ENCODE data around the gene ADGRA3. TPM values are rescaled to one million over a fixed set of nuclear protein-coding genes. Genes with fewer than 3 reads are reported as not detected.
A peak's percentile ranks its signal among the peaks of the same experiment; 100 is the strongest.

Gene ADGRA3
- total and polyA plus RNA-seq, 7 experiments from 2014 or later = 0.60 to 5.2 (median 4.3) TPM

- Mint-ChIP-seq H3K36me3 (peaks cover 0 to 9% (median 4%) of the 10 kb centered on the region in 5 donors), H3K4me1 (peaks cover 12 to 49% (median 36%) of the 10 kb centered on the region in 7 donors), H3K9me3 (peaks cover 0 to 4% (median 0%) of the 10 kb centered on the region in 11 donors), H3K4me3 (peak overlapping the region in 4 of 10 donors; percentile 29 to 61 (median 46)), H3K27me3 (peaks cover 0 to 15% (median 0%) of the 10 kb centered on the region in 5 donors), H3K27ac (no peak overlapping the region)
- Histone ChIP-seq H3K9me3 (ENCODE audit: control insufficient read depth in 2 of 3, low read length in 3 of 3) (no peaks in the 10 kb centered on the region), H3K27ac (ENCODE audit: low read depth, low read length) (no peak overlapping the region), H3K4me1 (ENCODE audit: control insufficient read depth in 2 of 2, insufficient read depth in 2 of 2, low read length in 2 of 2) (peaks cover 0 to 3% of the 10 kb centered on the region in 2 donors), H3K27me3 (ENCODE audit: control insufficient read depth in 2 of 2, insufficient read depth in 2 of 2, low read length in 2 of 2) (no peaks in the 10 kb centered on the region), H3K4me3 (ENCODE audit: low read length) (no peak overlapping the region), H3K36me3 (ENCODE audit: control insufficient read depth in 2 of 3, insufficient read depth in 3 of 3, low read length in 3 of 3) (no peaks in the 10 kb centered on the region)
- no peak for ATAC-seq
- POLR2A ChIA-PET = no interaction called here
- CTCF ChIA-PET = no interaction called here
- intact Hi-C loops (cut with micrococcal nuclease) = loop anchor here in 1 of 2 donors (10.0 kb wide), 3 partner anchors 92 to 278 kb away; no protein-coding TSS in a partner anchor
- no peak for DNase-seq
Observed at GRCh38 chr4:22512306-22512705, 3.6 kb downstream of the ADGRA3 start.

DNA sequence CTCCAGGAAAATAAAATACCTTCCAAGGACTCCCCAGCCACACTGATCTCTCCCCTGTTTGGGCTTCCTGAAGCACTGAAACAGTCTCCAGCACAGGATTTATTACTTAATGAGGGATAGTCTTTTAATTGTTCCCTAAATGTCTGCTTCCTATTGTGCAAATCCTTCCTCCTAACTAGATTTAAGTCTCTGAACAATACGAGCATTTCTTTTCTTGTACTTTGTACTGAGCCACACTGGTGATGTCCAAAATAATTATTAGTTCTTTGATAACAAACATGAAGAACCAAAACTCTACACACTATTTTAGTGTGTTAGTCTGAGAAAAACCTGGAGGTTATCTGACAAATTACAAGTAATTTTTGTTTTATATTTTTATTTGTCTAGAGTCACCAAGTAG, 5.1 kb downstream of the ADGRA3 start:
- Mint-ChIP-seq H3K4me3 (no peak overlapping the region), H3K9me3 (peaks cover 0 to 4% (median 0%) of the 10 kb centered on the region in 11 donors), H3K36me3 (peaks cover 0 to 9% (median 4%) of the 10 kb centered on the region in 5 donors), H3K27me3 (peaks cover 0 to 15% (median 0%) of the 10 kb centered on the region in 5 donors), H3K4me1 (peaks cover 14 to 52% (median 38%) of the 10 kb centered on the region in 7 donors), H3K27ac (no peak overlapping the region)
- no peak overlapping the region for H3K27ac ChIP-seq (ENCODE audit: low read depth, low read length)
- H3K27me3 ChIP-seq (ENCODE audit: control insufficient read depth in 2 of 2, insufficient read depth in 2 of 2, low read length in 2 of 2) = no peaks in the 10 kb centered on the region
- no peak for DNase-seq
- peaks cover 0 to 3% of the 10 kb centered on the region in 2 donors for H3K4me1 ChIP-seq (ENCODE audit: control insufficient read depth in 2 of 2, insufficient read depth in 2 of 2, low read length in 2 of 2)
- intact Hi-C loops (cut with micrococcal nuclease) = loop anchor here in 1 of 2 donors (10.0 kb wide), 3 partner anchors 94 to 276 kb away; no protein-coding TSS in a partner anchor
- H3K36me3 ChIP-seq (ENCODE audit: control insufficient read depth in 2 of 3, insufficient read depth in 3 of 3, low read length in 3 of 3) = no peaks in the 10 kb centered on the region
- POLR2A ChIA-PET = no interaction called here
- no peaks in the 10 kb centered on the region for H3K9me3 ChIP-seq (ENCODE audit: control insufficient read depth in 2 of 3, low read length in 3 of 3)
- ATAC-seq = no peak
- CTCF ChIA-PET = no interaction called here
- H3K4me3 ChIP-seq (ENCODE audit: low read length) = no peak overlapping the region

DNA sequence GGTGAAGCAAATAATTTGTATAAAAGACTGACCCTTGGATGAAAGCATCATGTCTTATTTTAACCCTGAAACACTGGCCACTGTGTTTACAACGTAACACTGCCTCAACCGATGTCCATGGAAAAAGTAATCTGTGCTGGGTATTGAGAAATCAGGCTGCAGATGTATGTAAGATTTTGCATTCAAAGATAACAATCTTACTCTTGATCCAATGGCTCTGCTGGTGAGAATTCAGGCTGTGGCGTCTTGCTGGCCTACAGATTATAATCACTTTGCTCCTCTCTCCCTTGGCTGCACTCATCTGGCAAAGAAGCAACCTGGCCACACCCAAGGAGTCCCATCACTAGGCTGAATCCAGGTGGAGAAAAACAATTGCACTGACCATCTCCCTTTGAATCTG, 7.5 kb downstream of the ADGRA3 start:
- ATAC-seq (no peak), DNase-seq (no peak)
- H3K27me3 Mint-ChIP-seq = peaks cover 0 to 7% (median 0%) of the 10 kb centered on the region in 5 donors
- Histone ChIP-seq H3K27me3 (ENCODE audit: control insufficient read depth in 2 of 2, insufficient read depth in 2 of 2, low read length in 2 of 2) (no peaks in the 10 kb centered on the region), H3K27ac (ENCODE audit: low read depth, low read length) (no peak overlapping the region), H3K36me3 (ENCODE audit: control insufficient read depth in 2 of 3, insufficient read depth in 3 of 3, low read length in 3 of 3) (no peaks in the 10 kb centered on the region), H3K9me3 (ENCODE audit: control insufficient read depth in 2 of 3, low read length in 3 of 3) (no peaks in the 10 kb centered on the region), H3K4me1 (ENCODE audit: control insufficient read depth in 2 of 2, insufficient read depth in 2 of 2, low read length in 2 of 2) (no peaks in the 10 kb centered on the region), H3K4me3 (ENCODE audit: low read length) (no peak overlapping the region)
- peaks cover 0 to 1% (median 0%) of the 10 kb centered on the region in 11 donors for H3K9me3 Mint-ChIP-seq
- peaks cover 7 to 48% (median 32%) of the 10 kb centered on the region in 7 donors for H3K4me1 Mint-ChIP-seq
- ChIA-PET POLR2A (no interaction called here), CTCF (no interaction called here)
- no peak overlapping the region for H3K27ac Mint-ChIP-seq
- H3K36me3 Mint-ChIP-seq = peaks cover 0 to 9% (median 4%) of the 10 kb centered on the region in 5 donors
- intact Hi-C loops (cut with micrococcal nuclease) = no loop called here
- H3K4me3 Mint-ChIP-seq = no peak overlapping the region

- DNase-seq (no peak), ATAC-seq (no peak)
- ChIA-PET POLR2A (no interaction called here), CTCF (no interaction called here)
- Mint-ChIP-seq H3K27me3 (no peaks in the 10 kb centered on the region), H3K4me3 (no peak overlapping the region), H3K9me3 (no peaks in the 10 kb centered on the region), H3K27ac (no peak overlapping the region), H3K4me1 (peaks cover 4 to 38% (median 26%) of the 10 kb centered on the region in 7 donors), H3K36me3 (peaks cover 0 to 1% (median 0%) of the 10 kb centered on the region in 5 donors)
- intact Hi-C loops (cut with micrococcal nuclease) = no loop called here
- Histone ChIP-seq H3K27me3 (ENCODE audit: control insufficient read depth in 2 of 2, insufficient read depth in 2 of 2, low read length in 2 of 2) (no peaks in the 10 kb centered on the region), H3K9me3 (ENCODE audit: control insufficient read depth in 2 of 3, low read length in 3 of 3) (no peaks in the 10 kb centered on the region), H3K36me3 (ENCODE audit: control insufficient read depth in 2 of 3, insufficient read depth in 3 of 3, low read length in 3 of 3) (no peaks in the 10 kb centered on the region), H3K27ac (ENCODE audit: low read depth, low read length) (no peak overlapping the region), H3K4me3 (ENCODE audit: low read length) (no peak overlapping the region), H3K4me1 (ENCODE audit: control insufficient read depth in 2 of 2, insufficient read depth in 2 of 2, low read length in 2 of 2) (no peaks in the 10 kb centered on the region)
Observed at GRCh38 chr4:22504922-22505321, 10.9 kb downstream of the ADGRA3 start.

- H3K27me3 ChIP-seq (ENCODE audit: control insufficient read depth in 2 of 2, insufficient read depth in 2 of 2, low read length in 2 of 2) = no peaks in the 10 kb centered on the region
- H3K27ac ChIP-seq (ENCODE audit: low read depth, low read length) = no peak overlapping the region
- CTCF ChIA-PET = interaction anchor here (0.7 kb wide), 1 partner anchor 1241 kb away, joined by 3 read pairs; no protein-coding TSS in a partner anchor
- H3K27me3 Mint-ChIP-seq = no peaks in the 10 kb centered on the region
- DNase-seq (no peak), ATAC-seq (no peak)
- no peak overlapping the region for H3K27ac Mint-ChIP-seq
- H3K36me3 Mint-ChIP-seq = peaks cover 0 to 1% (median 0%) of the 10 kb centered on the region in 5 donors
- no peaks in the 10 kb centered on the region for H3K36me3 ChIP-seq (ENCODE audit: control insufficient read depth in 2 of 3, insufficient read depth in 3 of 3, low read length in 3 of 3)
- H3K4me3 Mint-ChIP-seq = no peak overlapping the region
- no peaks in the 10 kb centered on the region for H3K9me3 ChIP-seq (ENCODE audit: control insufficient read depth in 2 of 3, low read length in 3 of 3)
- H3K4me1 ChIP-seq (ENCODE audit: control insufficient read depth in 2 of 2, insufficient read depth in 2 of 2, low read length in 2 of 2) = no peaks in the 10 kb centered on the region
- H3K4me3 ChIP-seq (ENCODE audit: low read length) = no peak overlapping the region
- H3K4me1 Mint-ChIP-seq = peaks cover 4 to 38% (median 26%) of the 10 kb centered on the region in 7 donors
- POLR2A ChIA-PET = interaction anchor here (0.7 kb wide), 1 partner anchor 59 kb away, joined by 4 read pairs; no protein-coding TSS in a partner anchor
- no peaks in the 10 kb centered on the region for H3K9me3 Mint-ChIP-seq
- intact Hi-C loops (cut with micrococcal nuclease) = no loop called here
Observed at GRCh38 chr4:22504447-22504846, 11.4 kb downstream of the ADGRA3 start.

DNA sequence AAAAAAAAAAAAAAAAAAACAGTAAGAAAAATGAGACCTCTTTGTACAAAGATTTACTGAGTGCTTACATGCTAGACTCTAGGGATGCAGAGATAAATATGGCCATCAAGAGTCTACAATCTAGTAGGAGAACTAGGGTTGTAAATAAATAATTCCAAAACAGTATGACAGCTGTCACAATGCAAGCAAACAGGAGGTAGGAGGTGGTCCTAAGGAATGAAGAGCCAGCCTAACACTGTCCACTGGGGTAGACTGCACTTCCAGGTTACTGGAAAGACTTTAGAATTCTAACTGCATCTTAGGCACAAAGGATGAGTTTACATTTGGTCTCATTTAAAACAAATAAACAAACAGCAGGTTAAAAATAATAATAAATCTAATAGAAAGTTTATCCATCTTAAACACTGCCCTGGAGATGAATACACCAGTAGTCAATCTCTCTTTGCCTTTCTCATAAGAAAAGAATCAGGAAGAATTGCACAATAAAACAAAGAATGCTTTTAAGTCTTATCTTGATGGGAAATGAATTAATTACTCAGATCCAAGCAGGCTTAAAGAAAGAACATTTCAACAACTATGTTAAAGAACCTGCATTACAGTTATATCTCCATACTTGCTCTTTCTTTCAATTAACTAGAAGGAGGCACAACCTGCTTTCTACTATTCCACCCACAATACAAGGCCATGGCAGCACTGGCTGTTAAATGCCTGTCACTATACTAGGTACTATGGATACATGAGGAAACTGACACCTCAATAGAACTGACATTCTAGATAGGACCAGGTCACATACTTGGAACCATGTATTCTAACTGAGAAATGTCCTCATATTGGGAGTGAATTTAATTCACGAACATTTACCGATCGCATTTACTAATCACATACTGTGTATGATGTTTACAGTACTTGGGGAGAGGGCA, 12.7 kb downstream of the ADGRA3 start:
- ATAC-seq = no peak
- CTCF ChIA-PET = no interaction called here
- intact Hi-C loops (cut with micrococcal nuclease) = no loop called here
- H3K4me1 Mint-ChIP-seq = peaks cover 0 to 32% (median 21%) of the 10 kb centered on the region in 7 donors
- peaks cover 0 to 1% (median 0%) of the 10 kb centered on the region in 5 donors for H3K36me3 Mint-ChIP-seq
- Histone ChIP-seq H3K4me1 (ENCODE audit: control insufficient read depth in 2 of 2, insufficient read depth in 2 of 2, low read length in 2 of 2) (no peaks in the 10 kb centered on the region), H3K9me3 (ENCODE audit: control insufficient read depth in 2 of 3, low read length in 3 of 3) (no peaks in the 10 kb centered on the region), H3K27me3 (ENCODE audit: control insufficient read depth in 2 of 2, insufficient read depth in 2 of 2, low read length in 2 of 2) (no peaks in the 10 kb centered on the region), H3K27ac (ENCODE audit: low read depth, low read length) (no peak overlapping the region), H3K36me3 (ENCODE audit: control insufficient read depth in 2 of 3, insufficient read depth in 3 of 3, low read length in 3 of 3) (no peaks in the 10 kb centered on the region), H3K4me3 (ENCODE audit: low read length) (no peak overlapping the region)
- no peaks in the 10 kb centered on the region for H3K27me3 Mint-ChIP-seq
- H3K9me3 Mint-ChIP-seq = no peaks in the 10 kb centered on the region
- no peak for DNase-seq
- H3K27ac Mint-ChIP-seq = no peak overlapping the region
- POLR2A ChIA-PET = no interaction called here
- H3K4me3 Mint-ChIP-seq = no peak overlapping the region
